Measurements from ENCODE around the gene SYNE2. TPM values are rescaled to one million over a fixed set of nuclear protein-coding genes. Genes with fewer than 3 reads are reported as not detected.

SYNE2 gene
- total and polyA plus RNA-seq, 10 of the 15 experiments (the other 5 are each of a cell fraction or from before 2014, with no cell fraction given): 2.1 to 52.7 (median 38.1) TPM

GRCh38 chr14:63933711-63934110 is 80.9 kb downstream of the SYNE2 start (continued):
- TF ChIP-seq TBL1XR1 (IDR thresholded peaks at IDR 0.05; ENCODE audit: low read depth, low read length) (no peak), CHD1 (IDR thresholded peaks at IDR 0.05; ENCODE audit: low read depth, low read length) (no peak), ZNF217 (IDR thresholded peaks at IDR 0.05) (no peak), PAX5 (IDR thresholded peaks at IDR 0.05; ENCODE audit: borderline replicate concordance, low read depth, low read length) (no peak), ZNF622 (IDR thresholded peaks at IDR 0.05) (no peak)

- ChIA-PET RAD21 (ENCODE audit: unreplicated experiment) (interaction anchor here (1.6 kb wide), 1 partner anchor 53 kb away, joined by 5 read pairs; no protein-coding TSS in a partner anchor), CTCF (interaction anchor here (0.6 to 1.5 kb wide), 3 partner anchors 9 to 51 kb away, joined by 3 read pairs; no protein-coding TSS in a partner anchor), POLR2A (interaction anchor here (1.9 kb wide), 1 partner anchor 75 kb away, joined by 7 read pairs; no protein-coding TSS in a partner anchor), SMC1A (ENCODE audit: uncharacterized antibody, unreplicated experiment) (interaction anchor here (0.7 to 2.1 kb wide), 7 partner anchors 13 to 447 kb away, joined by 3 to 6 read pairs (median 3); no protein-coding TSS in a partner anchor)
- DNase-seq (ENCODE audit: low read depth, low spot score) (peak; percentile 56), ATAC-seq (peak; percentile 84), FAIRE-seq (peak; percentile 88)
- Histone ChIP-seq H3K4me3 (no peak overlapping the region), H3K4me2 (ENCODE audit: control insufficient read depth, insufficient read depth) (peak overlapping the region; percentile 74), H3K4me1 (ENCODE audit: control insufficient read depth, insufficient read depth, low read length) (peaks cover 42% of the 10 kb centered on the region), H3K27me3 (replicated peaks in 1 of 2; ENCODE audit: control insufficient read depth in 2 of 2, insufficient read depth in 2 of 2, low read length in 1 of 2) (no peaks in the 10 kb centered on the region), H3K9ac (ENCODE audit: control insufficient read depth, insufficient read depth, low read length) (no peak overlapping the region), H3K79me2 (ENCODE audit: control insufficient read depth, insufficient read depth, low read length) (peaks cover 17% of the 10 kb centered on the region), H2AFZ (ENCODE audit: control insufficient read depth, low read depth, low read length) (peak overlapping the region; percentile 60), H4K20me1 (ENCODE audit: control insufficient read depth, insufficient read depth) (no peaks in the 10 kb centered on the region), H3K27ac (ENCODE audit: control insufficient read depth, insufficient read depth) (peak overlapping the region; percentile 76), H3K36me3 (ENCODE audit: control insufficient read depth in 2 of 2, insufficient read depth in 2 of 2, low read length in 1 of 2) (peaks cover 0 to 3% of the 10 kb centered on the region in 2 experiments; a peak in 2 of 4 replicates), H3K9me3 (replicated peaks; ENCODE audit: control insufficient read depth, insufficient read depth, low read length) (no peaks in the 10 kb centered on the region; the same call in 2 of the 3 replicates)
- intact Hi-C loops (cut with micrococcal nuclease; ENCODE audit: unreplicated experiment): loop anchor here (2.0 to 5.0 kb wide), 2 partner anchors 74 to 86 kb away; partner anchors contain the start of gene SYNE2
- WGBS (ENCODE audit: insufficient coverage, insufficient replicate concordance, low lambda C conversion rate, missing lambda C conversion rate): 35% methylated on average over 9 of the region's 9 CpGs
- no TSS peak for BruUV-seq (replicated peaks)
- in situ Hi-C loops (cut with MboI): no loop called here
- TF ChIP-seq BCL3 (IDR thresholded peaks at IDR 0.05; ENCODE audit: borderline replicate concordance, insufficient read depth, low read depth, low read length, poor library complexity, severe bottlenecking): peak; percentile 59
- no peak for TF ChIP-seq BMI1 (IDR thresholded peaks at IDR 0.05; ENCODE audit: borderline replicate concordance)
- peak; percentile 41; the same call in 1 of the 2 replicates for TF ChIP-seq RELB (IDR thresholded peaks at IDR 0.05; ENCODE audit: low read depth)
- no peak for TF ChIP-seq NFYA (IDR thresholded peaks at IDR 0.05; ENCODE audit: borderline replicate concordance, low read depth, low read length)
- peak; percentile 68; the same call in 1 of the 2 replicates for TF ChIP-seq IKZF1 (conservative IDR thresholded peaks at IDR 0.05)
- peak in 1 of 2 experiments; percentile 21; a peak in 1 of 4 replicates for TF ChIP-seq BHLHE40 (IDR thresholded peaks at IDR 0.05; ENCODE audit: borderline replicate concordance in 1 of 2, low read depth in 2 of 2, low read length in 1 of 2)
- no peak for TF ChIP-seq JUNB (IDR thresholded peaks at IDR 0.05)
- TF ChIP-seq BACH1 (IDR thresholded peaks at IDR 0.05; ENCODE audit: borderline replicate concordance): no peak
- peak; percentile 19; the same call in 1 of the 2 replicates for TF ChIP-seq PKNOX1 (IDR thresholded peaks at IDR 0.05)
- peak; percentile 18; the same call in 1 of the 2 replicates for TF ChIP-seq ATF7 (IDR thresholded peaks at IDR 0.05; ENCODE audit: low read depth)
- TF ChIP-seq USF2 (IDR thresholded peaks at IDR 0.05; ENCODE audit: borderline replicate concordance, low read depth, low read length): no peak
Measured at GRCh38 chr14:63938198-63939005, 85.6 kb downstream of the SYNE2 start.
